GM19043 (cell line): ENCODE results near the gene RPP30.

ENCODE experiments used
- ATAC-seq: cut with Tn5 transposase; IDR thresholded peaks from one replicate; pipeline ENCODE4 v1.9.1; 2021; ENCODE audit warnings: low read depth; ENCODE audit not compliant: unreplicated experiment

The RPP30 gene

DNA sequence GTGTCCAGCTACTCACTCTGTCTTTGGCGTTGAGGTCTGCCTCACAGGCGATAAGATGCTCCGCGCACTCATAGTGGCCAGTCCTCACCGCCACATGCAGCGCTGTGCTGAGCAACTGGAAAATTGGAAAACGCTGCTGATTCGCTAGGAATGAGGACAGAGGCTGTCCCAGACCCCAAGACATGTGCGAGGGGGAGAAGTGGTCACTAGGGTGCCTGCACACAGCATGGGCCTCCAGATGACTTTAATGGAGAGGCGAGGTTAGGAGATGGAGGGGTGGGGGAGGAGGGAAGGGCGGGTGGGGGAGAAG, 43.9 kb downstream of the RPP30 start:
- ATAC-seq: no peak

DNA sequence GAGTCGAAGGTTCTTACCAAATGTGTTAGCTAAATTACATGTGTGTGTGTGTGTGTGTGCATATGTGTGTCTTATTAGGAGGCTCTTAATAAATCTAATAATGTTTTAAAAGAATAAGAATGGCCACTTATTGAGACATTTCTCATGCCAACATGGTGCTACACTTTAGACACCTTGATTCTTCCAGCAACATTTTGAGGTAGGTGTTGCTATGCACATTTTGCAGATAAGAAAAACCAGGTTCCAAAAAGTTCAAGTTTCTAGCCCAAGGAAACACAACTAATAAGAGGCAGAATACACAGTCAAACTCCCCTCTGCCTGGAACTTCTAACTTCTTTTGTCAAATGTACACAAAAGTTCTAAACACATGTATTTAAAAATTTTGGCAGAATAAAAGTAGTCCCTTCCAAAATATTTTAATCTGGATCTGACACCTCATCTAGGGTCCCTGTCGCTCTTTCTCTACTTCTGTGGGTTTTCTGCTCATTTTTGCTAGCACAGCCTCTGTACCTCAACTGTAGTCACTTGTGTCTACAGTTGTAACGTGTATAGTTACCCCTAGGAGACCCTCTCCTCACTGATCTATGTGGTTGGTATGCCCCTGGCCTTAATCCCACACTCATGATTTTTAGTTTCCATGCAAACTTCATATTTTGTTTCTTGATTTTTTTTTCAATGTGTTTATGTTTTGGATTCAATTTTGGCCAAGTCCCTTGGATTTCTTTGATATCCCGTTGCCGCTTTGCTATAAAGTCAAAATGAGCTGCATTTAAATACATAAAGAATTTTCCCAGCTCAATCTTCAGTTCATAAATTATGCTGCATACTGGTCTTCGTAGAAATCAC, 44.8 kb downstream of the RPP30 start:
- ATAC-seq: no peak

DNA sequence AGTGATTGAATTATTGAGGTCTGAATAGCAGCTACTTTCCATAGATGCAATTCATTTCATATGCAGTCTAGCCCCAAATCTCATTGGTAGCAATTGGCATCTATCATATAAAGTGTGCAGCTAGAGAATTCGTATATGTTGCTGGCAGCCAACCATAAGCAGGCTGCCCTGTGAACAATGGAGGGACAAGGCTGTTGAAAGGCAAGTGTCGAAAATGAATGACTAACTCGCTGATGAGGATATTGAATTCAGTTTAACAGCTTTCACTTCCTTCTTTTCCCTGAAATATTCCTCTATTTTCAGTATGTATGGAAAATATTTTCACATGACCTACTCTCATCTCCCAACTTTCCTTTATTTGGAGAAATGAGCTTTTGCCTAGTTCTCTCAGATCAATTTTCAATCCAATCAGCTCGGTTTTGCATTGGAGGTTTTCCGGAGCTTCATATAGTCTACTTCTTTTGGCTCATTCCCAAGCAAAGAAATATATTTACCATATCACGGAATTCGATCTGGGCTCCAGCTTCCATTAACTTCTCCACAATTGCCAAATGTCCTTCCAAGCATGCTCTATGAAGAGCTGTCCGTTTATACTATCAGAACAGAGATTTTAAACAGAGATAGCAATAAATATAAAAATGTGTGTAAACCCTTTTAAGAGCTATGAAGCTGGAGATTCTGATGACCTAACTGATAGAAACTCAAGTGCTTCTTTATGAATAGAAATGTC, 45.6 kb downstream of the RPP30 start:
- no peak for ATAC-seq

DNA sequence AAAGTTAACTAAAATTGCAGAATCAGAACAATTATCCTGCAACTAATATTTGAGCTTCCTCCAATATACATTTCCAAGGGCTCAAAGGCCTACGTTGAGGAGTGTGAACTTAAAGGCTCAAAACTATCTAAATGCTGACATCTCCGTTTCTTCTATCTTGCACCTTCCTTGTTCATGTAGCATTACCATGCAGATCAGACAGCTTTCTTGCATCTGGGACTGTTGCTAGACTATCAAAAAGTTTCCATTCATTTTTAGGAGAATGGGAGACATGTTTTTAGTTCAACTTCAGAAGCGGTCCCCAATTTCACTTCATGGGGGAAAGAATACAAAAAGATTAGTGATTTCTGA, 46.2 kb downstream of the RPP30 start:
- ATAC-seq: no peak

DNA sequence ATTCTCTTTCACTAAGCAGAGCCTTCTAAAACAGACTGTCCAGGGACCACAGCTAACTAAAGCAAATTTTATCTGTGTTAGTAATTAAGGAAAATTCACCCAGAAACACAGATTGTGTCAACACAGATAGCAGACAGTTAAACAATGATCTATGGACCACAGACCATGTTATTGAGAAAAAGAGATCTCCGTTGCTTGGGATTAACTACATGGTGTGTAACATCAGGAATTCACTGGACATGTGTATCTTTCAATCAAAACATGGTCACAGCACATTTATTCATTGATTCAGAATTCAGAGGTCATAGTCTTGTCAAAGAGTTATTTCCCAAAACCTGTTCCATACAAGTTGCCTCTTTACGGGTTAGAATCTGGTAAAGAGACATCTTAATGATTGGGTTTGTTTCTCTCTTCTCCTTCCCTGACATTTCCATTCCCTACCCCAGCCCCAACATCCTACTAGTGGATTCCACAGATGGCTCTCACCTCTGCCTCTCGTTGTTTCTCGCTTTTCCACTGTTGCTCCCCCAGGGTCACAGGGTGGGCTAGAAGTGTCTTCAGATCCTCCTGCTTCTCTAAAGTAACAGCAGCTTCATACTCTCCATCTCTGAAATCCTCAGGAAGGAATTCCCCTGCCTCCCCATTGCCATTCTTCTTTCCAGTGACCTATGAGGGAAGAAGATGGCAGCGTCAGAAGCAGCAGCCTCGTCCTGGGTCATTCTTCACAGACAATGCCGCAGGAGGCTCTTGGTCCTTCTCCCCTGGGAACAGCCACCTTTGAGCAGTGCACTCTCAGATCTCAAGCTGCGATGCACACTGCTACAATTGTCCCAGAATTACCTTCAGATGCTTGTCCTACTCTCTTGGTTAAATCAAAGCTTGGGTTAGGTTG, 48.2 kb downstream of the RPP30 start:
- no peak for ATAC-seq

DNA sequence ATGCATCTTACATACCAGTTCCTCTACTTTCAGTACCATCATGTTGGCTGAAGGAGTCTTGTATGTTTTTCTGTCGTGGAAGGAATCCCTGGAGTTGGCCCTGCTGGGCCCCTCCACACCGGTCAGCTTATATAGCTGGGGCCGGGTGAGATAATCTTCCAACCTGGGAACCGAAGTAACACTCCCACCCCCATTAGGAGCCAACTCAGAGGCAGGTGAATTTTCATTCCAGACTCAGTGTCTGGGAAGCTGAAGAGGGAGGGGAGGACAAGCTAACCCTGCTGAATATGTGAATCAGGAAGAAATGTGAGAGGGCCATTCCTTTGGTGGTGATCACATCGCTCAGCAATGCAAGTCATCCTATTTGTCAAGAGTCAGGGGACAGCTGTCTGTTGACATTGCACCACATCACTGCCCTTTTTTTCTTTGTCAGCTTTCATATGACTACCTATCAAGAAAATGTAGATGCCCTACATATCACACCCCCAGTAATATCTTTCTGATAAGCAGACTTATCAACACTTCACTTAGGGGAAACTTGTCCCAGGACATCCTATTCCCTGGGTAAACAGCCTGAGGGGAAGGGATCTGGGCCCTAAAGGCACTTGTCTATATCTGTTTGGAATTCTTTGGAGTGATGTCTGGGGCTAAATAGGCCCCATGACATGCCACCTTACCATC, 49.4 kb downstream of the RPP30 start, which contains the start of gene ANKRD1:
ANKRD1 (minus strand) TSS at position 102 of the 681 bp plus-strand sequence; CDS start at position 42, 60 bp downstream.
- no peak for ATAC-seq

DNA sequence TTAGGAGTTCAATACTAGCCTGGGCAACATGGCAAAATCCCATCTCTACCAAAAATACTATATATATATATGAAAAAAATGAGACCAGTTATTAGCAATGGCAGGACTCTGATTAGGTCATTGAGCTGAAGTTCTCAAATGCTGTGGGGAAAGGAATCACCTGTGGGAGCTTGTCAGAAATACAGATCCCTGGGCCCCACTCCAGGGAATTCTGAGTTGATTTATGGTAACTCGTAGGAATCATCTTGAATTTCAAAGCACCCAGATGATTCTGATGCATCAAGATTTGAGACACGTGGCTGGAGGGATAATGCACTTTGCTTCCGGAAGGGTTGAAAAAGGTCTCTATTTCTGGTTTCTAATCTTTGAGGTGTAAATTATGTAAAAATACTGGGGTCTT, 50.1 kb downstream of the RPP30 start:
- ATAC-seq: no peak

DNA sequence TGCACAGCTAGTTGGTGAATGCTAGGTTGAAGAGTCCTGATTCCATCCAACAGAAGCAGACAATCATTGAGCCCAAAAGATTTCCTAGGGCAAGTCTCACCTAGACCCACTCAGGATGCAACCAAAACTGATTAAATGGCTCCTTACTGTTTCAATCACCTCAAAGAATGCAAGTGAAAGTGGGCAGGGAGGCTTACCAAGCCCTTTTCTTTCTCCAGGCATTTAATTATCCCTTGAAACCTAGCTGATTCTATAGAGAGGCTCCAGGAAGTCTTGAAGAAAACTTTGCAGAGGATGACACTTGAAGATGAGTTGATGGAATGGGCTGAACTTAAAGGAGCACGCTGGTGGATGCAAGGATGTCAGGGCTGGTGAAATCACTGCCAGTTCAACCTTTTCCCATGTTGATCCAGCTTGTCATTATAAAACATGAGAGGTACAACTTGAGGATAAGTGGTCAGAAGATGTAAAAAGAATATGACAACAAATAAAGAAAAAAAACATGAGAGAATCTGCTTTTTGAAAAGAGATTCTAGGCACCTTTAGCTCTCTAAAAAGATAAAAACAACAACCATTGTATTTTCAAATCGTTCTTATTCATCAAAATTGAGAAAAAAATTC, 51.4 kb downstream of the RPP30 start:
- ATAC-seq: no peak

DNA sequence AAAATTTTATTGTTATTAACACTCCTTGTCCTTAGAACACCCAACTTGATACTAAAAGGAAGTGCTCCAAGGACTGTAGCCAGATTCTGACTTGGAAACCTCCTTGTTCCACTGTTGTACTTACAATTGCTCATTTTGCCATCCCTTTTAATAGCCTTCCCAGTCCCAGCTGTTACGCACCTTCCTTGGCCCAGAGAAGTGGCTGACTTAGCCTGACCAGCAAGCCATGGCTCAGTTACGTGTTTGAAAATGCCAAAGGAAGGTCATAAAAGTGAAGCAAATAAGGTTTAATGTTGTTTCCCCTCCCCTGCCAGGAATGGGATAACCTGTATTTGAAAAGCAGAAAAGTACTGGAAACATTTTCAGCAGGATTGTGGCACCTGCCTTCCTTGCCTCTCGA, 52.8 kb downstream of the RPP30 start:
- no peak for ATAC-seq

DNA sequence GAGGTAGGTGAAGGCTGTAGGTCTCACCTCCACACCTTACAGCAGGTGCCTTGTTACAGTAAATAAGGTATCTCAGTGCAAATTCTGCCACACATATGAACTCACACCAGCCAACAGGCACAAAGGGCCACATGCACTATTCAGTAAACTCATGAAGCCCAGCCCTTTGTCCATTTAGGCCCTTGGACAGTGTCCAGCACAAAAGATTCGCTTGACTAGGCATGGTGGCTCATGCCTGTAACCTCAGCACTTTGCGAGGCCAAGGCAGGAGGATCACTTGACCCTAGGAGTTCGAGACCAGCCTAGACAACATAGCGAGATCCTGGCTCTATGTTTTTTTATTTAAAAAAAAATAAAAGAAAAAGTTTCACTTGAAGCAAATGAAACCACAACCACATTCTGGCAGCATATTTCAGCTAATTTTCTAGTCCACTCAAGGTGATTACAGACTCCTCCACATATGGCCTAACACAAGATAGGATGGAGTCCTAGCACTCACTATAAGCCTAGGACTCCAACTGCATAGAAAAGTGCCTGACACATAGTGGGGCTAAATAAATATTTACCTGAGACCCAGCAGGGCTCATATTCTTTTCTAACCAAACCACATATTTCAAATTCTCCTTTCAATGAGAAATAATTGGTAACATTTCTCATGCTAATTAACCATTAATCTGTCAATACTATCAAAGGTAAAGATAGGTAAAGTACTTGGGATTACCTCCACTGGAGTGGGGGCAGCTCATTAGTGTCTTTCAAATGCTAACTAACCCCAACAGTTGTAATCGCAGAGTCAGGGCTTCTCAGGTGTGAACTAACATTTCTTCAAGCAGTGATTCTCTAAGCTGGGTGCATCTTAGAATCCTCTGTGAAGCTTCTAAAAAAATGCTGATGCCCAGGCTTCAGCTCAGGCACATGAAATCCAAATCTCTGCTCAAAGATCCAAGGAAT, 53.6 kb downstream of the RPP30 start:
- ATAC-seq: no peak

DNA sequence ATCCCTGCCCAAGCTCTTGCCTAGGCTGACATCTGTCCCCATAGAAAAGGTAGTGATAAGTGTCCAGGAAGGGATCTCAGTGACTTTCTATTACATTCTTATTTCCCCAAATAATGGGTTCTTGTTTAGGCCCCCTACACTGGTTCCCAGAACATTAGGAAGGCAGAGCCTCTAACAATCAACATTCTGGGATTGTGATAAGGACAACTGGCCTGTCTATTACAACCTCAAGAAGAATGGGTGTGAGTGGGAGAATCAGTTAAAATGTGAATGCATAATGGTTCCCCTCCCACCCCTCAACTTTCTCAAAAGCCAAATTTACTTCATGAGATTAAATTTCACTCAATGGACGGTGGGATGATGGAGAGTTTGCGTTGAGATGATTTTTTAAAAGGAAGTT, 55.5 kb downstream of the RPP30 start:
- no peak for ATAC-seq

DNA sequence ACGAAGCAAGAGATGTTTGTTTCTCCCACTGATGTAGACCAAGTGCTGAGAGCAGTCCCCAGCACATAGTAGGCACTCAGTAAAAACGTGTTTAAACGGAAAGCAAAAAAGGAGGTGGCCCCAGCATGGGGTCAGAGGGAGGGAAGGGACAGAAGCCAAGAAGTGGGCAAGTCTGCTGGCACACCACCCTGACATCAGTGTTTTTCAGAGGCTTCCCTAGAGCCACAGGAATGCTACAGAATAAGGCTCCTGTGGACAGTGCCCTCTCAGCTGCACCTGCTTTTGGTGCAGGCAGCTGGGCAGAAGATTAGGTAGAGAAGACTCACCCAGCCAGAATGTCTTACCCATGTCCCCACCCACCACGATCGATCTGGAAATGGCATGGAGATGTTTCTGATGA, 57.4 kb downstream of the RPP30 start:
- ATAC-seq: no peak

DNA sequence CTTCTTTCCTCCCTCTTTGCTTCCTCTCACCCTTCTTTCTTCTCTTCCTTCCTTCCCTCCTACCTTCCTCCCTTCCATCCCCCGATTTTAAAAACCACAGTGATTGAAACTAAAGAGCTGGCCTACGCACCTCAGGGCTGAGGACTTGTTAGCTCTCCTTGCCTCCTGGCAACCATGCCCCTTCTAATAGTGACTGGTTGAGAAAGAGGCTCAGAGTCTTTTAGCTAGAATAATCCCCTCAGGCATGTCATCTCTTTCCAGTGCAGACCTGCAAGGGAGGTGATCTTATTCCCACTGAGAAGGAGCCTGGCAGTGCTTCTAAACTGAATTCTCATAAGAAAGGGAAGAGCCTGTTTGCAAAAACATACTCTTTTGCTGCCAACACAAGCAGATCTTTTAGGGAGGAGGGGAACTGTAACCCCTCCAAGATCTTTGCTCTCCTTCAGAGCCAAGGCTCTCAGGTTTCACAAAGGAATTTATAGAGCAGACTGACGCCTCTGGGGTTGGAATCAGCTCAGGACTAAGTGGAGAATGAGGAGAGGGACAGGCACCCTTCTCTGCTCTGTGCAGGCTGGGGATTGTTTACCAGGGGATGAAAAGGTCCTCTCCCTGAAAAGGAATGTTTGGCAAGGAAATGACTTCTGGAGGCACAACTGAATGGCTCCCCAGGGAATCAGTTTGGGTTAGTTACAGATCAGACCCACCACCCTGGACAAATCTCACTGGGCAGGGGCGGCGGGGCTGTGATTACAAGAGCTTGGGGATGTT, 58.5 kb downstream of the RPP30 start:
- no peak for ATAC-seq

DNA sequence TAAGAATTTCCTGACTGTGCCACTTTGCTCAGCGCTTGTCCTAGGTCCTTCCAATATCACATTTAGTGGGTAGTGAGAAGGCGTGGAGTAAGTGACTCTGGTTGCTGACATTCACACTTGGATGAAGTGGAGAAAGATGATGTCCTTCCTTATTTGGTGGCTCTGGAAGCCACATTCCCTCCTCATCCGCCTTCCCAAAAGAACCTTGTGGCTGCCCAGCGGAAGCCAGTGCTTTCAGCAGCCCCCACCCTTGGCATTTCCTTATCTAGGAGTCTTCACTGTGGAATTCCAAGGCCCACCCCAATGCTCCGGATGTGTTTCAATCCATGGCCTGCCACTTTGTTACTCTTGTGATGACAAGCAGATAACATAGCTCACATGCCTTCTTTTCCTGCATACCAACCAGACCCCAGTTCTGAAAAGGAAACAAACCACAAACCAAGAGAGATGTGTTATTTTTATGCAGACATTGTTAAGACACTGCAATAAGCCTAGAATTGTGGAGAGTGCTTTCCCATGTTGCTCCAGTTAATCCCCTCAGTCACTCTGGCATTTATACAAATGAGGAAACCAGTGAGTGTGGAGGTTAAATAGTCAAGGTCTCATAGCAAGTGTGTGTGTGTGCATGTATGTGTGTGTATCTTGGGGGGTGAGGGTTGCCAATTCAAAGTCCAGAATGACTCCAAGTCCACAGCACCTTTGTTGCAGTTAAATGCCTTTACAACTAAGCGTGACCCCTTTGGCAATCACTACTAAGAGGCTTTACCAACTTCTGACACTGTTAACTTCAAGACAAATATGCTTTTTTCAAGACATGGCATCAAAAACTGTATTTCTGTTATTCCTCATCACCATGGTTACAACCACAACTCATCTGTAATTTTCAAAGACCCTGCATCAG, 59.4 kb downstream of the RPP30 start:
- no peak for ATAC-seq

DNA sequence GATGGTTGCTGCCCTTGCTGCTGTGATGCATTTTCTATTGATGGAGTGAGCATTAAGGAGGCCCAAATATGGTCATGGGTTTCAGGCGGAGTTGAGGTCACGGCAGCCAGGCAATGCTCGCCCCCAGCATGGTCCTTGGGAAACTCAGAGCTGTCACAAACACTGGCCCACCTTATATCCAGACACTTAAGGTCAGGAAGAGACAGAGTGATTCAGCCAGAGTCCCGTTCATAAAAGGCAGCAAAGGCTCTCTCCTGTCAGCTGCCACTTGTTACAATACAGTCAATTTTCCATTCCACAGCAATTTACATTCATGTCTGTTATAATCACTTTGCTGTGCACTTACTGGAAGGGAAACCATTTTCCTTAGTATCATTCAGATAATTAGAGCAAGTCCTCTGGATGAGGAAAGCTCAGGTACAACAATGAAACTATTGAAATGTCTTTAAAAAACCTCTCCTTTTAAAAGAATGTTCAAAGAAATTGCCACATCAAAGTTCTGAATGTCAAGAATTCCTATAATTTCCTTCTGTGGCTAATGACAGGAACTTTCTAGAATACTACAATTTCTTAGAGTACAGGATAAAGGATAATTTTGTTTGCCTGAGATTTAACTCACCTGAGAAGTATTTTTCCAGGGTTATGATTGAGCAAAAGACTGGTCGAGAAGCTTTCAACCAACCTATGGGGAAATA, 64.0 kb downstream of the RPP30 start:
- ATAC-seq: no peak

DNA sequence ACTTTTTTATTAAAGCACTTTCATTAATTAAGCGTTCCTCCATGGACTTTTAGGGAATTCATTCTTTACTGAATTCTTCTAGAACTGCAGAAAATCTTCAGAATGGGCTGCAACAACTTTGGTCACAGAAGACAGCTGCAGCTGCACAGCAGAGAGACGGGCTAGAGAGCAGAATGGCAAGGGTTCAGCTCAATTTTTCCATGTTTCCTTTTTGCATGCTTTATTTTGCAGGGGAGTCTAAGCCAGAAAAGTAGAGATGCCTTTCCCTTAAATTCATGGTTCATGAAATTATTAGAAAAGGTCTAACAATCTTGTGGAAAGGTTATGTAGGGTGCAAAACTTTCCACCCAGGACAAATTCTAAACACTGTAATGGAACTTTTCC, 64.5 kb downstream of the RPP30 start:
- ATAC-seq: no peak
